ENCODE results near the gene DNAH11.

DNAH11 gene

DNA sequence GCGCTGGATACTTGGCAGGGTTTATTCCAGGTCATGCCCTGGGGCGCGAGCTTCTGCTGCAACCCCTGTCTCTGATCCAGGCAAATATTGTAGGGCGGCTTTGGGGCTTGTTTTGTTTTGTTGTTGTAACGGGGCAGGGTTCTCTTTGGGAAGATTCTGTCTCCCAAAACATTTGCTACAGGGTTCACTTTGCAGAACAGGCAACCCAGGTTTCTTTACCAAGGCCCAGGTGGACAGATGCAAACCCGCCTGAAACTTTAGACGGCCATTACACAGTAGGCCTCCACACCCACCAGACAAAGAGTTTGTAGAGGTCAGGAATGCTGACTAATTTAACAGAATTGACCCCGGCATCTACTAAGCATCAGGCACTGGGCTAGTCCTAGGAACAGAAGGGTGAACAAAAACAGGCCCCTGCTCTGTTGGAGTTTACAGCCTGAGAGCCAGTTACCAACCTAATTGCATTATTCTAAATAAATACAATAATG lies 403.4 kb downstream of the DNAH11 start:
- no peak for DNase-seq (ENCODE audit: low read depth)
- no peak for TF ChIP-seq CTCF (IDR thresholded peaks at IDR 0.05; ENCODE audit: low read depth, low read length, missing control alignments)
- H3K4me3 ChIP-seq (ENCODE audit: low read depth, low read length), result peak overlapping the region; percentile 84

DNA sequence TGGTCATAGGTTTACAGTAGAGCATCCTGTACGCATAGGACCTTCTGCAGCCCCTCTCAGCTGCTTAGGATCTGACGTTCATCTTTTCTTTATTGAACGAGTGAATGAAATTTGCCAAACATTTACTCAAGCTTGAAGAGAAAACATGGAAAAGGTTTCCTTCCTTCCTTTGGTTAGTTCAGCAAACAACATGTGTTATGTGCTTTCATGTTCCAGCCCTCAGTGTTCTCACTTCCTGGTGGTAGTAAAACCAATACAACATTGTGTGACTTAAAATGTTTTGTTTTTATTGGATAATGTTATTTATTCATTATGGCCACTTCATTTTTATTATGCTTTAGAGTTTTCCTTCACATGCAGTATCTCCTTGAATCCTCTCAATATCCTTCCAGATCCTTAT lies 404.2 kb downstream of the DNAH11 start:
- DNase-seq (ENCODE audit: low read depth), result no peak
- no peak for TF ChIP-seq CTCF (IDR thresholded peaks at IDR 0.05; ENCODE audit: low read depth, low read length, missing control alignments)
- H3K4me3 ChIP-seq (ENCODE audit: low read depth, low read length), result no peak overlapping the region

DNA sequence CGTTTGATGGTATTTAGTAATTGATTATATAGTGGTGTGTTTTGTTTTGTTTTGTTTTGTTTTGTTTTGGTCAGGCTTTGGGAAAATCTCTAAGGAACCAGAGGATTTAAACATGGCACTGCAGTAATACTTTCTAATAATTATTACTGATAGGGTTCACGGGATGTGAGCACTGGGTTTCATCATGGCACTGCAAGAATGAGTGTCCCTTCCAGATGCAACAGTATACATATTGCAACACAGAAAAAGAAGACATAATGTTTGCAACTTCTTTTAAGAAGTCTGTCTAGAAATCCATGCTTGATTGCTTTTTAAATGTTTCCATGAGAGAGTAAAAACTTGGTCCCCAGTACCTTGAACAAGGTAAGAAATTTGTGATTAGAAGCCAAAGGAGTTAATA lies 405.1 kb downstream of the DNAH11 start:
- TF ChIP-seq CTCF (IDR thresholded peaks at IDR 0.05; ENCODE audit: low read depth, low read length, missing control alignments), result no peak
- no peak overlapping the region for H3K4me3 ChIP-seq (ENCODE audit: low read depth, low read length)
- no peak for DNase-seq (ENCODE audit: low read depth)

- no peak for DNase-seq (ENCODE audit: low read depth)
- no peak for TF ChIP-seq CTCF (IDR thresholded peaks at IDR 0.05; ENCODE audit: low read depth, low read length, missing control alignments)
- H3K4me3 ChIP-seq (ENCODE audit: low read depth, low read length), result no peak overlapping the region
These were observed 405.5 kb downstream of the DNAH11 start for GRCh38 chr7:21948364-21948763.

- TF ChIP-seq CTCF (IDR thresholded peaks at IDR 0.05; ENCODE audit: low read depth, low read length, missing control alignments), result no peak
- no peak overlapping the region for H3K4me3 ChIP-seq (ENCODE audit: low read depth, low read length)
- DNase-seq (ENCODE audit: low read depth), result no peak
These were observed 406.2 kb downstream of the DNAH11 start for GRCh38 chr7:21948887-21949540.
